ENCODE data around the gene GABRA5.

GABRA5 gene

DNA sequence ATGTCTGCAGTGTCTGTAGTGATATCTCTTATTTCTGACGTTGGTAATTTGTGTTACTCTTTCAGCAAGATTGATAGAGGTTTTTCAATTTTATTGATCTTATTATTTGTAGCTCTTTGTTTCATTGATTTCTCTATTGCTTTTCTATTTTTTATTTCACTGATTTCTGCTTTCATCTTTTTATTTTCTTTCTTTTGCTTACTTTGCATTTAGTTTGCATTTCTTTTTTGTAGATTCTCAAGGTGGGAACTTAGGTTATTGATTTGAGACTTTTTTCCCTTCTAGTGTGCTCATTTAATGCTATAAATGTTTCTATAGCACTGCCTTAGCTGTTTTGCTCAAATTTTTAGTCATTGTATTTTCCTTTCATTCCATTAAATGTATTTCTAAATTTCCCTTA is 54.6 kb downstream of the GABRA5 start:
- DNase-seq (ENCODE audit: extremely low read depth in 1 of 2, low read depth in 1 of 2), result no peak

DNA sequence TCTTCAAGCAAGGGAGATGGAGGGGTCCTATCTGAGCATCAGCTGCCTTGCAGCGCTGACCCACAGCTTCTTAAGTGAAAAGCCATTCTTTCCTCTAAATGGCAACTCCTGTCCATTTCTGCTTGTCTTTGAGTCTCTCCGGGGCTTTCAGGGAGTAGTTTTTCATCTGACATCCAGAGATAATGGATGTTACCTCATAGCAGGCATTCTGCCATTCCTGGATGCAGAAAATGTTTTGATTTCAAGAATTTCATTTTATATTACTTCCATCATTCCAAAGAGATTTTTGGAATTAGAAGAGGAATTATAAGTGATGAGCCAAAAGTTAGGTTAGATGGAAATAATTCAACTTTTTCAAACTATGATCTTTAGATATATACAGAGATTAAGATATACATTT is 59.2 kb downstream of the GABRA5 start:
- DNase-seq (ENCODE audit: extremely low read depth in 1 of 2, low read depth in 1 of 2), result no peak

DNA sequence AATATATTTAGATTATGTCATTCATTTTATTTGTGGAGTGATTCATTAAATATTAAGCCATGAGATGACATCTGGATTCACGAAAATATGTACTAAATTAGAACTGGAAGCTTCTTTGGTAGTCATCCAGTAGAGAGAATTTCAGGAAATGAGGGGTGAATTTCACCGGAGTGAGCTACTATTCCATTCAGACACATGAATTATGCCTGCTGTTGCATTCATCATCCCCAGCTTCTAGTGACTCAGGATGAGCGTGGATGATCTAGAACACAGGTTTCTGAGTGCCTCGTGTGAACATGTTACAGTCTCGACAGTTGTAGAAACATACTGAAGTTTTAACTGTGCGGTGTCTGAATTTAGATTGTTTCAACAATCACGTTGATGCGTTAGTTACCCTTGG is 61.2 kb downstream of the GABRA5 start:
- DNase-seq (ENCODE audit: extremely low read depth in 1 of 2, low read depth in 1 of 2), result no peak

DNA sequence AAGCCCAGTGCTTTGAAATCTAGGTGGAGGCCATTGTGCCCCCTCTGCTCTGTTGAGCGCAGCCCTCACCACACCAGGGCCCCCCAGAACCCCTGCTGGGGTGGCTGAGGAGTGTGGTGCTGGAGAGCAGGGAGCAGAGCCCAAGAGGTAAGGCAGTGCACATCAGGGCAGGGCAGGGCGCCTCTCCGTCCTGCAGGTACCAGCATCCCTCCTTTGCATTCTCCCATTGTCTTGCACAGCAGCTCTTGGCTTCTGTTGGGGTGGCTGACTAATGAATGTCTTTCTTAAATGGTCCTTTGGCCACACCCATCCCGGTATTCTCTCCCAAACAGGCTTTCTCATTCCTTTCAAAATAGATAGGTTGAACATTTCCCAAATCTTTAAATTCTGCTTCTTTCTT is 62.7 kb downstream of the GABRA5 start:
- DNase-seq (ENCODE audit: extremely low read depth in 1 of 2, low read depth in 1 of 2), result no peak

DNA sequence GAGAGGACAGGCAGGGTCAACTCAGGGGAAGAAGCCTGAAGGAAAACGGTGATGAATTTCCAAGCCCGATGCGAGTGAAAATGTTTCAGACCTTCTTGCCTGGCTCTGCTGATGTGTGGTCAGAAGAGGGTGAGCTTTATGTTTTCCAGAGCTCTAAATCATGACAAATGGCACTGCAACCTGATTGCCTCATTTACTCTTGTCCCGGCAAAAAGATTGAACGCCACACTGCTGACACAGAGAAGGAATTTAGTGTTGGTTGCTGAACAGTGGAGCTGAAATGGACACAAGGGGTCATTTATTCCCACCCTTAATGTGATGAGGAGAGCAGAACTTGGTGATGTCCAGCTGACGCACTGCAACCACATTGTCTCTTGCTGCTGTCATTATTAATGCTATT is 68.0 kb downstream of the GABRA5 start:
- DNase-seq (ENCODE audit: extremely low read depth in 1 of 2, low read depth in 1 of 2), result no peak

DNA sequence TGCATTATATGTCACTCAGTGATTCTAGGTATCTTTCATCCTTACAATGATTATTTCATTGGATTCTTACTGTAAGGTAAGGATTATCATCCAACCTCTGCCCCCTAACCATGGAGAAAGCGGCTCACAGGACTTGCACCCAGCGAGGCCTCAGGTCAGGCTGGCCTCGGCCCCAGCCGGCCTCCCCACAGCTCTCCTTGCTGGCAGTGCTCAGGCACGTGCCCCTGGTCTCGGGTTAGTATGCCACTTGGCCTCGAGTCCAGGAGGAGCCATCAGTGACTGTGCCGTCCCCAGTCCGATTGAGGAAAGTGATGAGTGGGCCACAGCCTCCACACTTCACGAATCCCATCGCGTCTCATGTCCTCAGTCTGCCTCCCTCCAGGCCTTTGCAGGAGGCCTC is 68.5 kb downstream of the GABRA5 start:
- no peak for DNase-seq (ENCODE audit: extremely low read depth in 1 of 2, low read depth in 1 of 2)

DNA sequence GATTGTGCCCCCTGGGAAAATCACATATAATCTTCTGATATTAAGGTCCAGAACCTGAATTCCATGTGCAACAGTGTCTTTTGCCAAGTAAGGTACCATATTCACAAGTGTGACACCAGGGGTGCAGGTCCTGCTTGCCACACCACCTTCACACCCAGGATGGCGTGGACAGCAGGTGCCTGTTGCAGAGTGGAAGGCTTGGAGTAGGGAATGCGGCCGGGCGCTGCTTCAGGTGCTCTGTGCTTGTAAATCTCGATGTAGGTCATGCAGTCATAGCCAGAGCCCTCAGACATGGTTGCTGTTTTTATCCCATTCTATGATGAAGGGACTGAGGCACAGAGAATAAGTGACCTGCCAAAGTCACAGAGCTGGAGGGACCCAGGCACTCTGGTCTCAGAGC is 69.6 kb downstream of the GABRA5 start:
- DNase-seq (ENCODE audit: extremely low read depth in 1 of 2, low read depth in 1 of 2), result no peak

DNA sequence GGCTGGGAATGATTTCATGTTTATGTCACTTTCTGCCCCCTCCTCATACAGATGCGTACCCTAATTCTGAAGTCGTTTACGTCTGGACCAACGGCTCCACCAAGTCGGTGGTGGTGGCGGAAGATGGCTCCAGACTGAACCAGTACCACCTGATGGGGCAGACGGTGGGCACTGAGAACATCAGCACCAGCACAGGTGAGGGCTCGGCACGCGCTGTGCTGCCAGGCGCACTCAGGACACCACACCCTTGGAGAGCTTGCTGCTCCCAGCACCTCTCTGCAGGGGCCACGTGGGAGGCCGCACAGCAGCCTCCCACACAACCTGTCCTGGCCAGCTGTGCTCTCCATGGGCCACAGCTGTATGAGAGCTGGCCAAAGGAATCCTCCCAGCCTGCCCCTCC is 70.3 kb downstream of the GABRA5 start:
- no peak for DNase-seq (ENCODE audit: extremely low read depth in 1 of 2, low read depth in 1 of 2)

DNA sequence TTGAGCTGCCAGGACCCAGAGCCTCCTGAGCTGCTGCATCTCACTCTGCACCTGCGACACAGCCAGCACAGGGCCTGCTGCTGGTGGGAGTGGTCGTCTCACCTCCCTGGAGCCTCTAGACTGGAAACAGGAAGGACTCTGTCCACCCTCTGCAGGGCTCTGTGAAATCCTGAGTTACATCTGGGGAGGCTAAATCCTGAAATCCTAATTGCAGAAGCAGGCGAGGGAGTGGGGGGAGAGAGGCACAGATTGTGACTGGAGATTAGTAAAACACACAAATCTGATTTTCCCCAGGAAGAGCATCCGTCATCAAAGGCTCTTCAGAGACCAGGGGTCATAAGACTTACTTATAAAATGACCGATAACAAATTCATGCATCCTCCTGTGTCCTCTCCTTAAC is 72.5 kb downstream of the GABRA5 start:
- no peak for DNase-seq (ENCODE audit: extremely low read depth in 1 of 2, low read depth in 1 of 2)

DNA sequence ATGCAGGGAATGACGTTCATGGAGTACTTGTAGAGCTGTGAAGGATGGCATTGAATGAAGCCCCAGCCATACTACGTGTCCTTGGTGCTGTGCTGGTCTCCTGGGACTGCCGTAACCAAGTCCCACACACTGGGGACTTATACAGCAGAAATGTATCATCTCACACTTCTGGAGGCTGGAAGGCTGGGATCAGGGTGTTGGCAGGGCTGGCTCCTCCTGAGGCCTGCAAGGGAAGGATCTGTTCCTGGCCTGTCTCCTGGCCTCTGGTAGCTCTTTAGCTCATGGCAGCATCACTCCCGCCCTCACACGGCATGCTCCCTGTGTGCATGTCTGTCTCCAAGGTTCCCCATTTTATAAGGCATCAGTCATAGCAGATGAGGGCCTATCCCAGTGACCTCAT is 74.6 kb downstream of the GABRA5 start:
- no peak for DNase-seq (ENCODE audit: extremely low read depth in 1 of 2, low read depth in 1 of 2)

DNA sequence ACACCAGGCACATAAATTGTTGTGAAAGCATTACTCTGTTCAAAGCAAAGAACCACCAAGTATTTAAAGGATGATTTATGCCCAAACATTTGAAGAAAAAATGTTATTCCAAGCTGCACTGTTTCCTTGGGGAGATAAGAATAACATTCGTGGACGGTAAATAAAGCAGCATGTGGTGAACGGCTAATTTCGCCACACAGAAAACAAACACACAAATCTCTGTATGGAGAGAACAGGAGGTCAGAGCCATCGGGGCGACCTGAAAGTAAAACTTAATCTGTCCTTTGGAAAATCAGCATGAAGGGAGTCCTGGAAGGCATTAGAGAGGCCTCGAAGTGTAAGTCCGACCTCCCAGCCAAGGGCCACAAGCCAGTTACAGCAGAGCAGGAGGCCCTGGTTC is 77.0 kb downstream of the GABRA5 start:
- DNase-seq (ENCODE audit: extremely low read depth in 1 of 2, low read depth in 1 of 2), result no peak

DNA sequence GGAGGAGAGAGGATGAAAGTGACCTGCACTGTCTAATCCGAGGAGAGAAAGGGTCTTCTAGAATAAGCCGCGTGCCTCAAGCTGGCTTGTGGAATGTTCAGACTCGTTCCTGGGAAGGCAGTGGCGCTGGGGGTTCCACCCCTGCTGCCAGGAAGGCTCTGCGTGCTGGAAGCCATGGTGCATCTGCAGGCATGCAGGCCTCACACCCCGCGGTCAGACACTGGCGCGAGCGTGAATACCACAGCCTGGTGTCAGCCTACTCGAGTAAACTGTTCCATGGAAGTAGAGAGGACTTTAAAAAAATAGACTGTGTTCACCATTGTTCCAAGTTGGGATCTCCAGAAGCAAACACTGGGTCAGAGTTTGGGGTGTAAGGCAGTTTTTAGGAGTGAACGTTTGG is 78.2 kb downstream of the GABRA5 start:
- DNase-seq (ENCODE audit: extremely low read depth in 1 of 2, low read depth in 1 of 2), result no peak

DNA sequence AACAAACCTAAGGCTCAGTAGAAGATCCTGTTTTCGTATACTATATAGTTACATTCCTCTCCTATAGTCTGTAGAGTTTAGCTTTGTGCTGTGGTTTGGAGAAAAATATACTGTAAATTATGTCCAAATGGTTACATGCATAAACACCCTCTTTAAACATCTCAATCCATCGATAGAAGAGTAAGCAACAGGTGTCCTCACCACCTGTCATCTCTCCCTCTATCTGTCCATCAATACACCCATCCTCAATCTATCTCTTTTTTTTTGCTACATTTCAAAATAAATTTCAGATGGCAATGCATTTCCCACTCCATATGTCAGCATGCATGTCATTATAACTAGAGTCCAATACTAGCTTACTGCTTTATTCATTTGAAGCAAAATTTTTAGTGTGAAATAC is 83.1 kb downstream of the GABRA5 start:
- no peak for DNase-seq (ENCODE audit: extremely low read depth in 1 of 2, low read depth in 1 of 2)

DNA sequence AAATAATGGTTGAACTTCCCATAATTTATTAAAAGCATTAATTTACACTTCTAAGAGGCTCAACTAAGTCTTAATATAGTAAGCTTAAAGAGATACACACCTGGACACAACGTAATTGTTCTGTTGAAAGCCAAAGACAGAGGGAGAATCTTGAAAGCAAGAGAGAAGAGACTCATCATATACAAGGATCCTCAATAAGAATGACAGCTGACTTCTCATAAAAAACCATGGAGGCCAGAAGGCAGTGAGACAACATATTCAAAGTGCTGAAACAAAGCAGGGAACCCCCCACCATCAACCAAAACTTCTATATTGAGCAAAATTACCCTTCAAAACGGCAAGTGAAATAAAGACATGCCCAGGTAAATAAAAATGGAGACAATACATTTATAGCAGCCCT is 87.5 kb downstream of the GABRA5 start:
- no peak for DNase-seq (ENCODE audit: extremely low read depth in 1 of 2, low read depth in 1 of 2)

DNA sequence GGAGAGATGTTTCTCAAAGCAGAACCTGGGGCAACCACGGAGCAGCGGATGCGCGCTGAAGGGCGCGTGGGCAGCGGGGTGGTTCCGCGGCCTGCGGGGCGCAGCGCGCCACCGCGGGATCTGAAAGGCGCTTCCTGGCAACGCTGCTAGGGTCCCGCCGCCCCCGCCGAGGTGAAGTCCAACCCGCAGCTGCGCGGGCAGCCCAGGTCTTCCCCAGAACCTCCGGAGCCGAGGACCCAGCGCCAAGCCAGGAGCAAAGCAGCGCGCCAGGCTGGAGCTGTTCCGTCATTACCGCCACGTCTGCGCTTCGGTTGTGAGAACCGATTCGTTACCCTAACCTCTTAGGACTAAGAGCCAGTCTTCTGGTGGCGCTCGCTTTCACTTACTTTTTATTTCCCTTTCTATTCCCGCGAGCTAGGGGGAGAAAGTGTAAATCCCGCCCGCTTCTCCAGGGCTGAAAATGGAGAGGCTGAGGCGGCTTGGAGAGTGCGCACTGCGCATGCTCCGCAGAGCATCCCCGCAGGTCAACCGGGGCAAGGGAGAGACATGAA is 100.9 kb downstream of the GABRA5 start:
- DNase-seq (ENCODE audit: extremely low read depth in 1 of 2, low read depth in 1 of 2), result no peak

DNA sequence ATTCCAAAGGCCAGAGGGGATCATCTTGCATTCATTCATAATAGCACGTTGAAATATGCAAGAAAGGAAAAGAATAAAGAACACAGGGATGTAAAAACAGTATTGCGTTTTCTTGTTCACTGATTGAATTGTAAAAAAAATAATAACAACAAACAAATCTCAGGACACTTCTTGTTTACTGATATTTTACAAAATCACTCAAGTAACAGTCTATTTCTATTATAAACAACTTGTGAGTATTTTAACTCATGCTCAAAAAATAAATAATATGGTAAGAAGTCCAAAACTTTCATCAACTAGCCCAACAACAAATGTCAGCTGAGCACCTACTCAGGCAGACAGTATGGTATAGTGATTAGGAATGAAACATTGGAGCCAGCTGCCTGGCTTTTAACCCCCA is 101.9 kb downstream of the GABRA5 start:
- no peak for DNase-seq (ENCODE audit: extremely low read depth in 1 of 2, low read depth in 1 of 2)

DNA sequence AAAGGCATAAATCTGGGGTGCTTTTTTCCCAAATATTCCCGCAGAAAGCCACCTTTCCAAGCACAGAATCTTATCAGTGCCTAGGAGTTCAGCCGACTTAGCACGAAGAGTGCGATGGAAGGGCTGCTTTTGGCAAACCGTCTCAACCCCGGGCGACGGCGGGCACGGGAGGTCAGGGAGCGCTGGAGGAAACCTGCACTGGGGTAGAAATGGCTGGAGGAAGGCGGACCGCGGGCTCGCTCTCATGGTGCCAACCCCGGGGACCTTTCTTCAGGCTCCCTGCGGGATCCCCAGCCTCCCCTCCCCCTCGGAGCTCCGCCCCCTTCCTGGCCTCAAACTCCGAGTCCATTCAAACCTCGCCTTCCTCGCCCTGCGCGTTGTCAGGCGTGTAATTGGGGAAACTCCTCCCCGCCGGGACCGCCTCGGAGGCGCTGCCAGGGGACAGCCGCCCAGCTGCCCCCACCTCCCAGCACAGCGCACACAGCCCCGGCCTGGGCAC is 103.9 kb downstream of the GABRA5 start, which contains the start of gene GABRG3:
GABRG3 (plus strand) TSS at position 470 of the 499 bp plus-strand sequence.
- DNase-seq (ENCODE audit: extremely low read depth in 1 of 2, low read depth in 1 of 2), result no peak

DNA sequence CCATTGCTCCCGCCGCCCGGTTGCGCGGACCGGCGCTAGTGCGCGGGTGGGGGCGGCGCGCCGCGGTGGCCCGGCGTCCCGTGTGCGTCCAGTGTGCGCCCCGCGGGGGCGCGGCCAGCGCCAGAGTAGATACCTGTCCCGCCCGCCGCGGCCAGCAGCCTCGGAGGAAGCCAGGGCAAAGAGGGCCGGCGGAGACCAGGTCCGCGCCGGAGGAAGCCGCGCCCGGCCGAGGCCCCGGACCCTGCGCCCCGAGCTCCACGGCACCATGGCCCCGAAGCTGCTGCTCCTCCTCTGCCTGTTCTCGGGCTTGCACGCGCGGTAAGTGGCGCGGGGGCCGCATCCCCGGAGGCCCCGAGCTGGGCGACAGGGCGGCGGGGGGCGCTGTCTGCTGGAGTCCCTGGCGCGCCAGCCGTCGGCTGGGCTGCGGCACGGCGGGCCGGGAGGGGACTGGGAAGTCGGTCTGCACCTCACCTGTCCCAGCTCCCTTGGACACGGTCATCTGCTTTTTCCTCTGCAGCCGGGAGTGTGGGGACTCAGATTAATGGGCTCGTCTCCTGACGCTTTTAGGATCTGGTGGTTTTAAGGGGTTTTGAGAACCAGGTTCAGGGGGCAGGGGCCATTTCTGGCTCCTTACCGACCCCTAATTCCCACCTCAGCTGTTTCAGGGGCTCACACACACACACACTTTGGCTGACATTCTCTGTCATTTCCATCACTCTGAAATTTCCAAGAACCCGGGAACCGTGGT is 104.6 kb downstream of the GABRA5 start:
- DNase-seq (ENCODE audit: extremely low read depth in 1 of 2, low read depth in 1 of 2), result no peak

DNA sequence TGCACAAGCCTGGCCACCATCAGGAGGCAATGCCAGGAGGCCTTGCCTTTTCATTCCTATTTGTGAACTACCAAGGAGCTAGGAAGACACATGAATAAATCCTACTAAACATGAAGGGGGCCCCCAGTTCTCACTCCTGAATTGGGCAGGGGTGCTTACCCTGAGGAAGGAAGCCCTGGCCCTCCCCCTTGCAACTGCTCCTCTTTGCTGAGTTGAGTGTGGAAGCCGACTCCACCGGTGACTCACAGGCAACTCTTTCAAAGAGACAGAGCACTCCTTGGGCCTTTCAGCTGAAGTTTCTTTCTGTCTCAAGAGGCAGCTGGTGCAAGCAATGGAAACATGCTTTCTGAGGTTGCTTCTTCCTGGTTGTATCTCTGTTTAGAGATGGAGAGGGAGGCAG is 105.8 kb downstream of the GABRA5 start:
- no peak for DNase-seq (ENCODE audit: extremely low read depth in 1 of 2, low read depth in 1 of 2)

DNA sequence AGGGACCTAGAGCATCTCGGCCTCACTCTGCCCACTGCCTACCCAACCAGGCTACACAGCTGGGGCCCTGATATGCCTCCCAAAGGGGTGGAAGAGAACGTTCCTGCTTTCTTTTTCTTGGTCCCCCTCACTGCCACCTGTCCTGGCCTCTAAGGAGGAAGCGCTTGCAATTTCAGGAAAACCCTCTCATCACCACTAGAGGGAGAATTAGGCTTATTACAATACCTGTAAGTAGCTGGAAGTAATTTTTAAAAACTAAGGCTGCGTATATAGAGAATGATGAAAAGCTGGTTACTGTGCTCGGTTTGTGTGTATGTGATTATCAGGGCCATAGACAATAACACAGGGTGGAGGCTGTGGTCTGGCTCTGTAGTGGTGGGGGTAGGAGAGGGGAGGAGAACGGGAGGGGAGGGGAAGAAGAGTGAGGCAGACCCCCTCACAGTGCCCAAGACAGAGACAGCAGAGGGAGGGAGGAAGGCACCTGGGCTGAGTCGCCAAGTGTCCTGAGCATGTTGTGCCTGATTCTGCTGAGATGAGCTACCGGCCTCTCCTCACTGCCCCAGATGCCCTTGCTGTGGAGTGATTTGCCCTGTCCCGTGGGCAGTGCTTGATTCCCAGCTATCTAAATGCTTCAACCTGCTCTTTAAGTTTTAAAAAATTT is 107.4 kb downstream of the GABRA5 start:
- DNase-seq (ENCODE audit: extremely low read depth in 1 of 2, low read depth in 1 of 2), result no peak

DNA sequence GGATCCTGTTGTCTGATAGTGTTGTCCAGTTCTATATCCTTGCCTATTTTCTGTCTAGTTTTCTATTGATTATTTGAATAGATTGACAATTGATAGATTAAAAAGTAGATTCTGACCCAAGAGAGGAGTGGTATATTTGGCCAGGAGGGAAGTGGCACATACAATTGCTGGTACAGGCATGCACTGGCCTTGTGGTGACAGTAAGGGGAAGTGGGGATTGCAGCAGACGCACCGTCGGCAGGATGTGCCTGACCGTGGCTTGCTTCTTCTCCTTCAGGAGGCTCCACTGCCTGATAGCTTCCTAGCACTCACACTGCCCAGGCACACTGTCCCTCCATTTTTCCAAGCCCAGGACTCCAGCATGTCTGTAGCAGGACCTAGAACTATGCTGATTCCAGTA is 114.6 kb downstream of the GABRA5 start:
- no peak for DNase-seq (ENCODE audit: extremely low read depth in 1 of 2, low read depth in 1 of 2)

DNA sequence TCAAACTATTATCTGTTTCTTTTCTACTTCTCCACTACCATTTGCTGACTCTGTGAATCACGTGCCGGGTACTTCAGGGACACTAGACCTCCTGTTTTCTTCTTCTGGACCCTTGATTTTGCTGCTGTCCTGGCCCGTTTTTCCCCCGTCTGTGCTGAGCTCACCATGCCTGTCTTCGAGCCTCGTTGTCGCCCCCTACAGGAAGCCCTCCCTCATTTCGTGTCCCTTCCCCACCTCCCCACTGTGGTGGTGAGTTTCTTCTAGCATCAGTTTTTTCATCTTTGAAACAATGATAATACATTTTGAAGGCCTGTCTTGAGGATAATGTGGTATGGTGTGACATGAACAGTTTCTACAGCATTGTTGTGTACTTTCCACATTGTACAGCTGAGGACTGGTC is 117.0 kb downstream of the GABRA5 start:
- DNase-seq (ENCODE audit: extremely low read depth in 1 of 2, low read depth in 1 of 2), result no peak

All from activated CD8-positive, alpha-beta memory T cell treated with anti-CD3 and anti-CD28 coated beads for 1 hour (primary cell).